GM23338 (cell line): ENCODE measurements around the gene FCHSD2.

Experiments
- CTCF ChIP-seq, 2 experiments: fragments of 200-600 bp in 1 of 2; sonication (generic) in 1 of 2; conservative IDR thresholded peaks; 2 replicates each; pipeline versions ENCODE4 v1.5.1 to v1.6.1; 2016 to 2017; ENCODE audit warnings: antibody characterized with exemption in 2 of 2, low read depth in 2 of 2, mild to moderate bottlenecking in 2 of 2, moderate library complexity in 1 of 2
- POLR2AphosphoS5 ChIP-seq: IDR thresholded peaks from 2 replicates; pipeline ENCODE4 v1.6.1; 2016; ENCODE audit warnings: antibody characterized with exemption, low read depth
- TF ChIP-seq, protein P1 (sequence below): IDR thresholded peaks from one replicate; pipeline ENCODE4 v1.6.1; 2018; ENCODE audit warnings: antibody characterized with exemption; ENCODE audit not compliant: unreplicated experiment

- TF ChIP-seq, protein P1, sequence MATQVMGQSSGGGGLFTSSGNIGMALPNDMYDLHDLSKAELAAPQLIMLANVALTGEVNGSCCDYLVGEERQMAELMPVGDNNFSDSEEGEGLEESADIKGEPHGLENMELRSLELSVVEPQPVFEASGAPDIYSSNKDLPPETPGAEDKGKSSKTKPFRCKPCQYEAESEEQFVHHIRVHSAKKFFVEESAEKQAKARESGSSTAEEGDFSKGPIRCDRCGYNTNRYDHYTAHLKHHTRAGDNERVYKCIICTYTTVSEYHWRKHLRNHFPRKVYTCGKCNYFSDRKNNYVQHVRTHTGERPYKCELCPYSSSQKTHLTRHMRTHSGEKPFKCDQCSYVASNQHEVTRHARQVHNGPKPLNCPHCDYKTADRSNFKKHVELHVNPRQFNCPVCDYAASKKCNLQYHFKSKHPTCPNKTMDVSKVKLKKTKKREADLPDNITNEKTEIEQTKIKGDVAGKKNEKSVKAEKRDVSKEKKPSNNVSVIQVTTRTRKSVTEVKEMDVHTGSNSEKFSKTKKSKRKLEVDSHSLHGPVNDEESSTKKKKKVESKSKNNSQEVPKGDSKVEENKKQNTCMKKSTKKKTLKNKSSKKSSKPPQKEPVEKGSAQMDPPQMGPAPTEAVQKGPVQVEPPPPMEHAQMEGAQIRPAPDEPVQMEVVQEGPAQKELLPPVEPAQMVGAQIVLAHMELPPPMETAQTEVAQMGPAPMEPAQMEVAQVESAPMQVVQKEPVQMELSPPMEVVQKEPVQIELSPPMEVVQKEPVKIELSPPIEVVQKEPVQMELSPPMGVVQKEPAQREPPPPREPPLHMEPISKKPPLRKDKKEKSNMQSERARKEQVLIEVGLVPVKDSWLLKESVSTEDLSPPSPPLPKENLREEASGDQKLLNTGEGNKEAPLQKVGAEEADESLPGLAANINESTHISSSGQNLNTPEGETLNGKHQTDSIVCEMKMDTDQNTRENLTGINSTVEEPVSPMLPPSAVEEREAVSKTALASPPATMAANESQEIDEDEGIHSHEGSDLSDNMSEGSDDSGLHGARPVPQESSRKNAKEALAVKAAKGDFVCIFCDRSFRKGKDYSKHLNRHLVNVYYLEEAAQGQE, result no peak
- TF ChIP-seq CTCF (conservative IDR thresholded peaks at IDR 0.05; ENCODE audit: low read depth in 2 of 2) (no peak), POLR2AphosphoS5 (no peak)
Measured at GRCh38 chr11:72959998-72960731, 182.0 kb downstream of the FCHSD2 start.
